Fibroblast of peridontal ligament (primary cell): ENCODE results near the gene SMIM10L2A.
"Not testable (repeated sequence)": the region's sequence is repeated elsewhere in the genome, so short reads cannot be mapped to it uniquely, and the experiment has no call there.

Experiments used
- DNase-seq: peaks from one replicate; pipeline ENCODE4 v3.0.0-alpha.2; 2010; ENCODE audit errors: extremely low read depth

SMIM10L2A gene

DNA sequence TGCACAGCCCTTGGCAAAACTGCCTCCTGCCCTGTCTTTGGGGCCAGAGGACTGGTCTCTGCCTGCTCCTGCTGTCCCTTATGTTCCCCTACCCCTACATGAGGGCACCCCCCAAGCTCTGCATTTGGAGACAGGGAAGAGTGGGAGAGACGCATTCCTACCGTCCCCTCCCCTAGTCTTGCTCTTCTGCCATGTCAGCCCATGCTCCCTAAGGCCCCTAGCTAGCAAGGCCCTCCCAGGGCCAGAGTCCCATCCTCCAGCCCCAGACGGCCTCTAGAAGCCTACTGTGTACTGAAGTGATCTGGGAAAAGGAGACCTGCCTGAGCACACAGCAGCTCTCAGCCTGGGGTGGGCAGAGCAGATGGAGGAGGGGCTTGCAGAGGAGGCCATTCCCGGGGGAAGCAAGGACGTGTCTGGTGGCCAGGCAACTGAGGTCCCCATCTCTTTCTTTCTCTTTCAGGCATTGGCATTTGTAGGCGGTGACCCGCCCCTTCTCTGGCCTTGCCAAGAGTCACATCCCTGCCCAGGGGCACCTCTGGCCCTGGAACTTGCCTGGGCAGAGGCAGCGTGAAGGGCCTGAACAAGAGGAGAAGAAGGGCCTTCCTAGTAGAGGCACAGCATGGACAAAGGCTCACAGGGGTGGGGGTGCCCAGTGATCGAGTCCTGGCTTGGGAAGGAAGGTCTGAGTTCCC, 1.6 kb downstream of the SMIM10L2A start:
- DNase-seq: not testable (repeated sequence)

- no peak for DNase-seq
Measured at GRCh38 chrX:135424469-135424868, 2.7 kb downstream of the SMIM10L2A start.

DNA sequence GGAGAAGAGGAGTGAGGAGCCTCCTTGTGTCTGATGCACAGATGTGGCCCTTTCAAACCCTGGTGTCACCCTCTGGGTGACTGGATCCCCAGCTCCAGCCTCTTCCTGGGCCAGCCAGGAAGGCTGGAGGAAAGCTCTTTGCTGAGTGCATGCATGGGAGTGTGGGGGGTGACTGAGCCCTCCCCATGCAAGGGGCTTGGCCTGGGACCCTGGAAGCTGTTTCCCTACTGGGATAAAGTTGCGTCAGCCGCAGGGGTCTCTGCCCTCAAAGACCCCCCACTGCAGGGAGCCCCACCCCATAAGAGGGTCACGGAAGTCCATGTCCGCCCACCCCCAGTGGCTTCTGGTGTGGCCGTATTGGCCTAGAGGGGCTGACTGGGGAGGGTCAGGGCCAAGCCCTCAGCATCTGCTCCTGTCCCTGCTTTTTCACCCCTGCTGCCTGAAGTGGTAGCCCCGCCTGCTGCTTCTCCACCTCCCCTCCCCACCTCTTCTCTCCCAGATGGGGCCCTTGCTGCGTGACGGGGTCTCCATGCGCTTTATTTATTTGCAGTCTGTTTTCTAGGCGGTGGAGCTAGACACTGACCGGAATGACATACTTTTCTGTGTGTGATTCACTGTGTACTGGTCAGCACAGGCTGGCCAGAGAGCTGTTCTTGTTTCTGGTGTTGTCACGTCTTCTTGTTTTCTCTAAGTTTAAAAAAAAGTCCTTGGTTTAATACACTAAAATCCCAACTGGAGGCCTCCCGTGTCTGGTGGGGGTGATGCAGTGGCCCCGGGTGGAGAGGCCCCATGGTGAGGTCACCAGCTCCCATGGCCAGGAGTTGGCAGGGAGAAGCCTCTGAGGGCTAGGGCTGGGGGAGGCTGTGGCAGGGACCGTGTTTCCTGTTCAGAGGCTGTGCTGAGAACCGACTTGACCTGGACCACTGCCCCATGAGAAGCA, 3.6 kb downstream of the SMIM10L2A start:
- no peak for DNase-seq

DNA sequence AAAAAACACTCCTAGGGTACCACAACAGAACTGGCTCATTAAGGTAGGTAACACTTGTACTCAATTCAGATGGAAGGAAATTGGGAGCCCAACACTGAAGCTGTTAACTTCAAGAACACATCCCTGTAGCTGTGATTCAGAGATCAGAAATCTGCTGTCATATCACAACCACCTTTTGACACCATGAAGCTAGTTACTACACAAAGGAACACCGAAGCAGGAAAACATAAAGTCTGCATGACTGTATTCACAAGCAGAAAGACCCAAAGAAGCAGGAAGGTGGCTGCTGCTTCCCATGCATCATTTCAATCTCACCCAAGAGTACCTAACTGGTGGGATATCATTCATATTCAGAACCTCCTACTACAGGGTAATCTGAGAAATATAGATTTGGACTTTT, 7.7 kb downstream of the SMIM10L2A start:
- no peak for DNase-seq

DNA sequence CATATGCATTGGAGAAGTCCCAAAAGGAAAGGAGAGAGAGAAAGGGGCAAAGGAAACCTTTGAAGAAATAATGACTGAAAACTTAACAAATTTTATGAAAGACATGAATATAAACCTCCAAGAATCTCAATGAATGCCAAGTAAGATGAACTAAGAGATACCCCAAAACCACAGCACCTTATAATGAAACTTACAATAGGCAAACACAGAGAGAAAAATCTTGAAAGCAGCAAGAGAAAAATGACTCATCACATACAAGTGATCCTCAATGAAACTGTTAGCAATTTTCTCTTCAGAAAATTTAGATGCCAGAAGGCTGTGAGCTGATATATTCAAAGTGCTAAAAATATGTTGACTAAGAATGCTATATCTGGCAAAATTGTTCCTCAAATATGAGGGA, 10.1 kb downstream of the SMIM10L2A start:
- DNase-seq: no peak

GRCh38 chrX:135432453-135432852, 10.7 kb downstream of the SMIM10L2A start:
- DNase-seq: no peak

DNA sequence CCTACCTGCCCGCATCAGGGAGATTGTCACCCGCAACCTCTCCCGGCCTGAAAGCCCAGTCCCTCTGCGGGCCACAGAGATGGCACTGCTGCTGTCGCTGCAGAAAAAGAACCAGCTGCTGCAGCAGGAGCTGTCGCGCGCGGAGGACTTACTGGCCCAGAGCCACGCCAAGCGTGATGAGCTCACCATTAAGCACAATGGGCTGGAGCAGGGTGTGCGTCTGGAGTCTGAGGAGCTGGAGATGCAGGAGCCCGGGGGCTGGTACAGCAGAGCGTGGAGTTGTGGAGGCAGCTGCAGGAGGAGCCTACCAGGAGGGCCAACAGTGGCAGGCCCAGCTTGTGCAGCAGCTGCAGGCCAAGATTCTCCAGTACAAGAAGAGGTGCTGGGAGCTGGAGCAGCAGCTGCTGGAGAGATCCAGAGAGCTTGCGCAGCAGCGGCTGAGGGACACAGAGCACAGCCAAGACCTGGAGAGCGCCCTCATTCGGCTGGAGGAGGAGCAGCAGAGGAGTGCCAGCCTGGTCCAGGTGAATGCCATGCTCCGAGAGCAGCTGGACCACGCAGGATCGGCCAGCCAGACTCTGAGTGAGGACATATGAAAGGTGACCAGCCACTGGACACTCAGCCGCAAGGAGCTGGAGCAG, 11.3 kb downstream of the SMIM10L2A start:
- no peak for DNase-seq

- DNase-seq: no peak
Measured at GRCh38 chrX:135433531-135434257, 11.9 kb downstream of the SMIM10L2A start.

DNA sequence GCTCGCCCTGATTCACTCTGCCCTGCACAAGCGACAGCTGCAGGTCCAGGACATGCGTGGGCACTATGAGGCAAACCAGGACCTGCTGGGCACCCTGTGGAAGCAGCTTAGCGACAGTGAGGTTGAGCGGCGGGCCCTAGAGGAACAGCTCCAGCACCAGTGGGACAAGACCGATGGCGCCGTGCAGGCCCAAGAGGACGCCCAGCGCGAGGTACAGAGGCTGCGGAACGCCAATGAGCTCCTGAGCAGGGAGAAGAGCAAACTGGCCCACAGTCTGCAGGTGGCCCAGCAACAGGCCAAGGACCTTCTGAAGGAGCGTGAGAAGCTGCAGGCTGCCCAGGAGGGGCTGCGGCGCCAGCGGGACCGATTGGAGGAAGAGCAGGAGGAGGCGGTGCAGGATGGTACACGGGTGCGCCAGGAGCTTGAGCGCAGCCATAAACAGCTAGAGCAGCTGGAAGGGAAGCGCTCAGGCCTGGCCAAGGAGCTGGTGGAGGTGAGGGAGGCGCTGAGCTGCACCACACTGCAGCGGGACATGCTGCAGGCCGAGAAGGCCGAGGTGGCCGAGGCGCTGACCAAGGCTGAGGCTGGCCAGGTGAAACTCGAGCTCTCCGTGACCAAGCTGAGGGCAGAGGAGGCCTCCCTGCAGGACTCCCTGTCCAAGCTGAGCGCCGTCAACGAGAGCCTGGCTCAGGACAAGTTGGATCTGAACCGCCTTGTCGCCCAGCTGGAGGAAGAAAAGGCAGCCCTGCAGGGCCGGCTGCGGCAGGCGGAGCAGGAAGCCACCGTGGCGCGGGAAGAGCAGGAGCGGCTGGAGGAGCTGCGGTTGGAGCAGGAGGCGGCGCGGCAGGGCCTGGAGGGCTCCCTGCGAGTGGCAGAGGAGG, 12.8 kb downstream of the SMIM10L2A start:
- DNase-seq: no peak

DNA sequence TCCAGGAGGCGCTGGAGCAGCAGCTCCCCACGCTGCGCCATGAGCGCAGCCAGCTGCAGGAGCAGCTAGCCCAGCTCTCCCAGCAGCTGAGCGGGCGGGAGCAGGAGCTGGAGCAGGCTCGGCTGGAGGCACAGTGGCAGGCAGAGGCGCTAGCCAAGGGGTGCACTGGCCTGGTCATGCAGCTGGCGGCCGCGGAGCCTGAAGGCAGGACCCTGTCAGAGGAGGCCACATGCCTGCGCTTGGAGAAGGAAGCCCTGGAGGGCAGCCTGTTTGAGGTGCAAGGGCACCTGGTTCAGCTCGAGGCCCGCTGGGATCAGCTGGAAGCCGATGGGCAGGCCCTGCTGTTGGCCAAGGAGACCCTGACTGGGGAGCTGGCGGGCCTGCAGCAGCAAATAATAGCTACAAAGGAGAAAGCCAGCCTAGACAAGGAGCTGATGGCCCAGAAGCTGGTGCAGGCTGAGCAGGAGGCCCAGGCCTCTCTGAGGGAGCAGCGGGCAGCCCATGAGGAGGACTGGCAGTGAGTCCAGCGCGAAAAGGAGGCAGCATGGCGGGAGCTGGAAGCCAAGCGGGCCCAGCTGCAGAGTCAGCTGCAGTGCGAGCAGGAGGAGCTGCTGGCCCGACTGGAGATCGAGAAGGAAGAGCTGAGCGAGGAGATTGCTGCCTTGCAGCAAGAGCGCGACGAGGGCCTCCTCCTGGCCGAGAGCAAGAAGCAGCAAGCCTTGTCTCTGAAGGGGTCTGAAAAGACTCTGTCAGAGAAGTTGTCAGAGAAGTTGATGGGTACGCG, 13.6 kb downstream of the SMIM10L2A start:
- no peak for DNase-seq

DNA sequence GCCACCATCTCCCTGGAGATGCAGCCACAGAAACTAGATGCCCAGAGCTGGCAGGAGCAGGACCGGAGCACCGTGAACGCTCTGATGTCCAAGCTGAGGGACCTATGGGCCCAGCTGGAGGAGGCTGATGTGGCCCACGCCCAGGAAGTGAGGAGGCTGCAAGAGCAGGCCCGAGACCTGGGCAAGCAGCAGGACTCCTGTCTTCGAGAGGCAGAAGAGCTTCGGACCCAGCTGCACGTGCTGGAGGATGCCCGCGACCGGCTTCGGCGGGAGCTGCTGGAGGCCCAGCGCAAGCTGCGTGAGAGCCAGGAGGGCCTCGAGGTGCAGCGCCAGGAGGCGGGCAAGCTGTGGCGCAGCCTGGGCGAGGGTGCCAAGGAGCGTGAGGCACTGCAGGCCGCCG, 14.2 kb downstream of the SMIM10L2A start:
- DNase-seq: no peak

GRCh38 chrX:135436456-135436855, 14.7 kb downstream of the SMIM10L2A start:
- DNase-seq: no peak

DNA sequence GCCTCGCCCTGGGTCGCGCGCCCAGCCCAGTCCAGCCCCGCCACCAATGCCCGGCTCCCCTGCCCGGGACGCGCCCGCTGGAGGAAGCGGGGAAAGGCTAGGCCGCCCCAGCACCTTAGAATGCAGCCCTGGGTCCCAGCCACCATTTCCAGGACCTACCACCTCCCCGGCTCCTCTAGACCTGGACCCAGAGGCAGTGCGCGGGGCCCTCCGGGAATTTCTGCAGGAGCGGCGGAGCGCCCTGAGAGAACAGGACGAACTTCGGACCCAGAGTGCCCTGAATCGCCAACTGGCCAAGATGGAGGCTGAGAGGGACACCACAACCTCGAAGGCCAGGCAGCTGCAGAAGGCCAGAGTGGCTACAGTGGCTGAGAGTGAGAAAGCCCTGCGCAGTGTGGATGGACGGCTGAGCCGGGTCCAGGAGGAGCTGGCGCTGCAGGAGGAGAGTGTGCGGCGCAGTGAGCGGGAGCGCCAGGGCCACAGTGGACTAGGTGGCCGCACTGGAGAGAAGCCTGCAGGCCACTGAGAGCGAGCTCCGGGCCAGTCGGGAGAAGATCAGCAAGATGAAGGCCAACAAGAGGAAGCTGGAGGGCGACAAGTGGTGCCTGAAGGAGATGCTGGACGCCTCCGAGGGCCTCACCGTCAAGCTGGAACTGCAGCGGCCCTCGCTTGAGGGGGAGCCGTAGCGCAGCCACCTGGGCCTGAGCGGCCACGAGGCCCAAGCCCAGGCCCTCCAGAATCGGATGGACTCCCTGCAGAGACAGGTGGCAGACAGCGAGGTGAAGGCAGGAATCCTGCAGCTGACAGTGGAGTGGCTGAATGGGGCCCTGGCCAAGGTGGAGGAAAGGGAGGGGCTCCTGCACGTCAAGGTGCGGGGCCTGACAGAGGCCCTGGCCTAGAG, 15.5 kb downstream of the SMIM10L2A start:
- no peak for DNase-seq

DNA sequence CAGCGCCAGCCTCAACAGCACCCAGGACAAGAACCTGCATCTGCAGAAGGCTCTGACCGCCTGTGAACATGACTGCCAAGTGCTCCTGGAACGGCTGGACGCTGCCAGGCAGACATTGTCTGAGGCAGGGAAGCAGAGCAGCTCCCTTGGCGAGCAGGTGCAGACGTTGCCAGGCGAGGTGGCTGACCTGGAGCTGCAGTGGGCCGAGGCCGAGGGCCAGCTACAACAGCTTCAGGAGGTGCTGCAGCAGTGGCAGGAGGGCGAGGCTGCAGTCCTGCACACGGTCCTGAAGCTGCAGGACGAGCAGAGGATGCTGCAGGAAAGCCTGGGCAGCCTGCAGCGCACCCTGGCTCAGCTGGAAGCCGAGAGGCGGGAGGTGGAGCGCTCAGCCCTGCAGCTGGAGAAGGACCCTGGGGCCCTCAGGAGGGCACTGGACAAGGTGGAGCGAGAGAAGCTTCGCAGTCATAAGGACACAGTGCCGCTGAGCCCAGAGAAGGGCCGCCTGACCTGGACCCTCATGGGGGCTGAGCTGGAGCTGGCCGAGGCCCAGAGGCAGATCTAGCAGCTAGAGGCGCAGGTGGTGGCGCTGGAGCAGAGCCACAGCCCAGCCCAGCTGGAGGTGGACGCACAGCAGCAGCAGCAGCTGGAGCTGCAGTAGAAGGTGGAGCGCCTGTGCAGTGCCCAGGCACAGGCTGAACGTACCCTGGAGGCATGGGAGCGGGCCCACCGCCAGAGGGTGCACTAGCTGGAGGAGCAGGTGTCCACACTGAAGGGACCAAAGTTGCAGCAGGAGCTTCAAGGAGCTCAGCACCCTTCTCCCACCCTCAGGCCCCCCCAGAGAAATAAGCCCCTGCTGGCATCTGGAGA, 16.4 kb downstream of the SMIM10L2A start:
- no peak for DNase-seq

DNA sequence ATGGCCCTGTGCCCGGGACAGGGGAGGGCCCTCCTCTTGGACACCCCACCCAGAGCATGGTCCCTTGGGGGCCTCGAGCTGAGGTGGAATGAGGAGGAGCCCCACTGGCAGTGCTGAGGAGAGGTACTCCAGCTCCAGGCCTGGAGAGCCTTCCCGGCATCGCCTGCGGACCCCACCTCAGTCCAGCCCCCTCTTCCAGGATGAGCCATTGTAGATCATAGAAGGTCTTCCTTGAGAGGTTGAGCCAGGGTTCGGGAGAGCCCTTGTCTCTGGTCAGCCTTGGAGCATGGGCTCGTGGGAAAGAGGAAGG, 16.9 kb downstream of the SMIM10L2A start:
- DNase-seq: no peak

- DNase-seq: no peak
Measured at GRCh38 chrX:135449637-135450550, 28.1 kb downstream of the SMIM10L2A start.

DNA sequence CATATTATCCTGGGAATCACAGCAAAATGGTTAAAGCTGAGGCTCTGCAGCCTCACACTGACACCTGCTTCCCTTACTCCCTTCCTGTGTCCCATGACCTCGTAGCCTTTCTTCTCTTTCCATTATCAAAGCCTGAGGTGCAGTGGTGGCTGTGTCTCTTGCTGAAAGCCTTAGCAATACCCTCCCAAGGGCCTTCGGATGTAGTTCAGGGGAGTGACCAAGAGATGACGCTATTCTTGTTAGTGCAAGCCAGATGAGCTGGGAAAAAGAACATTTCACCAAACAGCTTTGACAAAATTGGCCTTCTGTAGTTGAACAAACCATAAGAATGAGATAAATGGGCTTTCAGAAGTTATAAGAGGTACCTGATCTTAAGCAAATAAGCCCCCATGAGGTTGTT, 31.6 kb downstream of the SMIM10L2A start:
- no peak for DNase-seq
